Measurements from ENCODE around the gene DUOXA1. TPM values are rescaled to one million over a fixed set of nuclear protein-coding genes. Genes with fewer than 3 reads are reported as not detected.

DUOXA1 gene
- total RNA-seq, 1 experiment from 2014 or later: not detected

DNA sequence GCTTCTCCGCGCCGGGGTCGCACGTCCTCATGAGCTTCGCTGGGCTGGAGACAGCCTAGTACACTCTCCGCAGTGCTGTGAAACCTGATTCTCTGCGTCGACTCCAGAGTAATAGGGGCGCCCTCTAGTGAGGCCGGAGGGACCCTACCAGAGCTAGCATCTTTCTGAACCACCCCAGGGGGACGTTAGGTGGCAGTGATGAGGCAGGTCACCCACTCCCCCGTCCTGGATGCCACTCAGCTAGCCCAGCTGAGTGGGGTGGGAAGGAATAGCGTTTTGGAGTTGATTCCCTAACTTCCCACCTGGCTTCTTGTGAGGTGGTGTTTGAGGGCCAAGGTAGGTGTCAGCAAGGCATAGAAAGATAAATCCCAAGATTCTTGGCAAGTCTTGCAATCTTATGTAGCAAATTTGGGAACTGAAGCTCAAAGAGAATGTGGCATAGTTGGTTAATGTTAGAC lies 11.5 kb downstream of the DUOXA1 start:
- H3K79me2 ChIP-seq (ENCODE audit: low read length): no peaks in the 10 kb centered on the region
- H2AFZ ChIP-seq (ENCODE audit: low read length): peak overlapping the region; percentile 61; the same call in 1 of the 2 replicates
- H3K4me3 ChIP-seq (ENCODE audit: low read length): peak overlapping the region; percentile 34; the same call in 1 of the 2 replicates
- DNase-seq (peak; percentile 93), ATAC-seq (peak; percentile 93)
- H3K27me3 ChIP-seq (ENCODE audit: low read length): peaks cover 10% of the 10 kb centered on the region
- intact Hi-C loops (cut with micrococcal nuclease): no loop called here
- H3K36me3 ChIP-seq (ENCODE audit: low read depth, low read length): no peaks in the 10 kb centered on the region
- H3K9ac ChIP-seq (ENCODE audit: low read length): no peak overlapping the region
- H3F3A ChIP-seq (ENCODE audit: low read length, unreplicated experiment): no peaks in the 10 kb centered on the region
- POLR2A ChIA-PET (ENCODE audit: unreplicated experiment): no interaction called here
- peaks cover 14% of the 10 kb centered on the region for H3K4me1 ChIP-seq (ENCODE audit: insufficient read depth, low read length)
- no peaks in the 10 kb centered on the region for H3K9me2 ChIP-seq (replicated peaks; ENCODE audit: low read length)
- CTCF ChIA-PET: interaction anchor here (0.5 to 1.6 kb wide), 19 partner anchors 9 to 455 kb away, joined by 3 to 25 read pairs (median 4); no protein-coding TSS in a partner anchor
- no TSS peak for BruUV-seq (replicated peaks)
- H4K20me1 ChIP-seq (ENCODE audit: low read length): no peaks in the 10 kb centered on the region
- H3K4me2 ChIP-seq (ENCODE audit: low read length): peak overlapping the region; percentile 58
- H3K9me3 ChIP-seq (ENCODE audit: low read length): no peaks in the 10 kb centered on the region
- H3K27ac ChIP-seq (ENCODE audit: low read length): no peak overlapping the region
- TF ChIP-seq CTCF (conservative IDR thresholded peaks at IDR 0.05; ENCODE audit: low read depth, low read length): peak; percentile 99
- no peak for TF ChIP-seq EZH2phosphoT487 (IDR thresholded peaks at IDR 0.05; ENCODE audit: borderline replicate concordance, low read length)

GRCh38 chr15:45117308-45118130 lies 12.2 kb downstream of the DUOXA1 start:
- Histone ChIP-seq H3K4me2 (ENCODE audit: low read length) (peak overlapping the region; percentile 58), H3K9ac (ENCODE audit: low read length) (no peak overlapping the region), H3K4me1 (ENCODE audit: insufficient read depth, low read length) (peaks cover 10% of the 10 kb centered on the region), H3K27me3 (ENCODE audit: low read length) (peaks cover 17% of the 10 kb centered on the region), H3K36me3 (ENCODE audit: low read depth, low read length) (no peaks in the 10 kb centered on the region), H3K9me2 (replicated peaks; ENCODE audit: low read length) (no peaks in the 10 kb centered on the region), H3K9me3 (ENCODE audit: low read length) (no peaks in the 10 kb centered on the region), H3F3A (ENCODE audit: low read length, unreplicated experiment) (no peaks in the 10 kb centered on the region), H3K4me3 (ENCODE audit: low read length) (peak overlapping the region; percentile 34; the same call in 1 of the 2 replicates), H3K27ac (ENCODE audit: low read length) (no peak overlapping the region), H4K20me1 (ENCODE audit: low read length) (no peaks in the 10 kb centered on the region), H3K79me2 (ENCODE audit: low read length) (no peaks in the 10 kb centered on the region), H2AFZ (ENCODE audit: low read length) (peak overlapping the region; percentile 61; the same call in 1 of the 2 replicates)
- ChIA-PET CTCF (interaction anchor here (0.5 to 1.6 kb wide), 18 partner anchors 9 to 455 kb away, joined by 3 to 25 read pairs (median 4); no protein-coding TSS in a partner anchor), POLR2A (ENCODE audit: unreplicated experiment) (no interaction called here)
- ATAC-seq: peak; percentile 23
- no TSS peak for BruUV-seq (replicated peaks)
- no peak for TF ChIP-seq CTCF (conservative IDR thresholded peaks at IDR 0.05; ENCODE audit: low read depth, low read length)
- TF ChIP-seq EZH2 (IDR thresholded peaks at IDR 0.05; ENCODE audit: low read length, unreplicated experiment): no peak
- no peak for TF ChIP-seq EZH2phosphoT487 (IDR thresholded peaks at IDR 0.05; ENCODE audit: borderline replicate concordance, low read length)
- DNase-seq: no peak
- intact Hi-C loops (cut with micrococcal nuclease): no loop called here

Measured in PC-3 (cell line).